Hepatocyte (in vitro differentiated cells): ENCODE results near the gene ZNF620. TPM values are rescaled to one million over a fixed set of nuclear protein-coding genes. Genes with fewer than 3 reads are reported as not detected.

Experiments
- DNase-seq: peaks from one replicate; pipeline ENCODE4 v3.0.0-alpha.2; 2016; ENCODE audit warnings: low spot score
- H2AFZ ChIP-seq: fragments of 200-600 bp; sonication (generic); 2 replicates; pipeline ENCODE4 v1.6.0; 2016; ENCODE audit warnings: antibody characterized with exemption, mild to moderate bottlenecking
- H3K27ac ChIP-seq: fragments of 200-600 bp; sonication (generic); 2 replicates; pipeline ENCODE4 v1.5.1; 2016; ENCODE audit warnings: mild to moderate bottlenecking
- H3K27me3 ChIP-seq: fragments of 200-600 bp; sonication (generic); 2 replicates; pipeline ENCODE4 v1.6.1; 2016
- H3K36me3 ChIP-seq: fragments of 200-600 bp; sonication (generic); replicated peaks from 2 replicates; pipeline ENCODE4 v1.5.1; 2016; ENCODE audit warnings: low read depth; ENCODE audit not compliant: insufficient read depth
- H3K4me1 ChIP-seq: fragments of 200-600 bp; sonication (generic); 2 replicates; pipeline ENCODE4 v1.5.1; 2016; ENCODE audit warnings: mild to moderate bottlenecking, moderate library complexity; ENCODE audit not compliant: insufficient read depth
- H3K4me2 ChIP-seq: fragments of 200-600 bp; sonication (generic); 2 replicates; pipeline ENCODE4 v1.6.0; 2016
- H3K4me3 ChIP-seq: fragments of 200-600 bp; sonication (generic); 2 replicates; pipeline ENCODE4 v1.5.1; 2016; ENCODE audit warnings: mild to moderate bottlenecking
- H3K79me2 ChIP-seq: fragments of 200-600 bp; sonication (generic); 2 replicates; pipeline ENCODE4 v1.6.0; 2017; ENCODE audit warnings: mild to moderate bottlenecking
- H3K9me2 ChIP-seq: fragments of 200-600 bp; sonication (generic); replicated peaks from 2 replicates; pipeline ENCODE4 v1.6.0; 2017; ENCODE audit warnings: mild to moderate bottlenecking; ENCODE audit not compliant: insufficient read depth
- H3K9me3 ChIP-seq: fragments of 200-600 bp; sonication (generic); 2 replicates; pipeline ENCODE4 v1.5.1; 2016; ENCODE audit warnings: low read depth, mild to moderate bottlenecking
- H4K20me1 ChIP-seq: fragments of 200-600 bp; sonication (generic); 2 replicates; pipeline ENCODE4 v1.6.0; 2016; ENCODE audit warnings: mild to moderate bottlenecking; ENCODE audit not compliant: insufficient read depth, poor library complexity, severe bottlenecking
- CTCF ChIP-seq: fragments of 200-600 bp; sonication (generic); IDR thresholded peaks from 2 replicates; pipeline ENCODE4 v1.5.1; 2016; ENCODE audit warnings: antibody characterized with exemption, mild to moderate bottlenecking; ENCODE audit not compliant: poor library complexity
- EZH2 ChIP-seq: fragments of 200-600 bp; sonication (generic); IDR thresholded peaks from 2 replicates; pipeline ENCODE4 v1.6.1; 2016; ENCODE audit warnings: antibody characterized with exemption, mild to moderate bottlenecking, borderline replicate concordance
- EZH2phosphoT487 ChIP-seq: fragments of 200-600 bp; sonication (generic); IDR thresholded peaks from one replicate; pipeline ENCODE4 v1.6.1; 2018; ENCODE audit warnings: antibody characterized with exemption, mild to moderate bottlenecking, low read depth, moderate library complexity; ENCODE audit not compliant: unreplicated experiment, severe bottlenecking
- WGBS: methylation state at CpG from one replicate; pipeline ENCODE4 v1.1.6; 2016; ENCODE audit warnings: low lambda C conversion rate; ENCODE audit errors: missing lambda C conversion rate; 5-methylcytosine and 5-hydroxymethylcytosine counted together
- polyA plus RNA-seq: library from polyadenylated mRNA; unstranded; fragments of >200 nt; fragmentation: Nextera tagmentation; extraction: Ambion mirVana; gene quantifications from 2 replicates; pipeline ENCODE4 v1.2.1, GENCODE V29; 2016
- total RNA-seq: library from RNA; depleted of rRNA; stranded (reverse); fragments of >200 nt; gene quantifications from 2 replicates; pipeline ENCODE4 v1.2.3, GENCODE V29; 2014

ZNF620 gene
- total and polyA plus RNA-seq, 2 experiments from 2014 or later: 3.0 to 4.4 TPM

GRCh38 chr3:40511031-40511718 lies 5.3 kb downstream of the ZNF620 start:
- Histone ChIP-seq H3K36me3 (no peaks in the 10 kb centered on the region), H3K4me3 (no peak overlapping the region), H3K4me1 (no peaks in the 10 kb centered on the region), H3K27ac (no peak overlapping the region), H3K4me2 (no peak overlapping the region), H2AFZ (no peak overlapping the region), H3K9me3 (no peaks in the 10 kb centered on the region), H4K20me1 (no peaks in the 10 kb centered on the region), H3K9me2 (no peaks in the 10 kb centered on the region), H3K27me3 (no peaks in the 10 kb centered on the region), H3K79me2 (peaks cover 20% of the 10 kb centered on the region)
- DNase-seq: no peak
- WGBS: 100% methylated on average over 1 of the region's 1 CpG
- TF ChIP-seq EZH2phosphoT487 (no peak), CTCF (no peak), EZH2 (no peak)

GRCh38 chr3:40516201-40516600 lies 10.4 kb downstream of the ZNF620 start:
- WGBS: 90% methylated on average over 5 of the region's 5 CpGs
- Histone ChIP-seq H2AFZ (no peak overlapping the region), H3K27ac (no peak overlapping the region), H3K4me1 (no peaks in the 10 kb centered on the region), H3K9me3 (no peaks in the 10 kb centered on the region), H3K27me3 (no peaks in the 10 kb centered on the region), H3K4me2 (no peak overlapping the region), H3K79me2 (no peaks in the 10 kb centered on the region), H3K36me3 (no peaks in the 10 kb centered on the region), H3K9me2 (no peaks in the 10 kb centered on the region), H3K4me3 (no peak overlapping the region), H4K20me1 (no peaks in the 10 kb centered on the region)
- TF ChIP-seq CTCF (no peak), EZH2 (no peak), EZH2phosphoT487 (no peak)
- DNase-seq: no peak

- no peak for DNase-seq
- Histone ChIP-seq H3K4me2 (no peak overlapping the region), H2AFZ (no peak overlapping the region), H3K79me2 (no peaks in the 10 kb centered on the region), H4K20me1 (no peaks in the 10 kb centered on the region), H3K4me1 (no peaks in the 10 kb centered on the region), H3K4me3 (no peak overlapping the region), H3K9me3 (no peaks in the 10 kb centered on the region), H3K27me3 (no peaks in the 10 kb centered on the region), H3K27ac (no peak overlapping the region), H3K36me3 (no peaks in the 10 kb centered on the region), H3K9me2 (no peaks in the 10 kb centered on the region)
- TF ChIP-seq EZH2phosphoT487 (no peak), CTCF (no peak), EZH2 (no peak)
- WGBS: 78% methylated on average over 1 of the region's 1 CpG
These were observed 12.2 kb downstream of the ZNF620 start for GRCh38 chr3:40518067-40518466.
